IMR-90 (cell line): ENCODE results near the gene WDR91. TPM values are rescaled to one million over a fixed set of nuclear protein-coding genes. Genes with fewer than 3 reads are reported as not detected.

Experiments
- ATAC-seq: fragments of 200-7000 bp; cut with Tn5 transposase; 2 replicates; pipeline ENCODE4 v1.9.1; 2020; ENCODE audit warnings: low read depth, mild to moderate bottlenecking, moderate library complexity
- BruUV-seq: library from RNA; stranded (reverse); fragments of 400-500 nt; replicated peaks from 2 replicates; lab custom pipeline; 2021; lab: Mats Ljungman, UMichigan
- CTCF ChIA-PET: fragments of 300-600 bp; formaldehyde crosslinking; extraction: SDS; loops from one replicate; lab custom pipeline; 2021; ENCODE audit warnings: antibody characterized with exemption; lab: Yijun Ruan, JAX
- POLR2A ChIA-PET: fragments of 300-600 bp; sonication (Branson Sonifier 250); formaldehyde crosslinking; loops from one replicate; lab custom pipeline; 2022; ENCODE audit warnings: antibody characterized with exemption; ENCODE audit not compliant: unreplicated experiment; lab: Charles Lee
- DNase-seq: peaks from one replicate; pipeline ENCODE4 v3.0.0; 2013
- H2AFZ ChIP-seq: replicated peaks from 2 replicates; pipeline ENCODE3; 2013; ENCODE audit warnings: low read length, mild to moderate bottlenecking; ENCODE audit not compliant: poor library complexity
- H2AK5ac ChIP-seq: 2 replicates; pipeline ENCODE4 v1.6.1; 2013; ENCODE audit warnings: low read depth, low read length, inconsistent platforms
- H2AK9ac ChIP-seq: replicated peaks from 2 replicates; pipeline ENCODE3; 2013; ENCODE audit warnings: mild to moderate bottlenecking, low read depth, low read length, moderate library complexity; ENCODE audit not compliant: poor library complexity
- H2BK120ac ChIP-seq: 2 replicates; pipeline ENCODE4 v1.6.1; 2013; ENCODE audit warnings: low read depth, low read length, inconsistent platforms
- H2BK15ac ChIP-seq: 3 replicates; pipeline ENCODE4 v1.6.1; 2013; ENCODE audit warnings: low read depth, low read length, inconsistent platforms
- H2BK20ac ChIP-seq: 2 replicates; pipeline ENCODE4 v1.6.1; 2013; ENCODE audit warnings: low read depth, mild to moderate bottlenecking, inconsistent platforms, low read length, moderate library complexity
- H2BK5ac ChIP-seq: 2 replicates; pipeline ENCODE4 v1.6.1; 2013; ENCODE audit warnings: mild to moderate bottlenecking, low read depth, low read length, inconsistent platforms; ENCODE audit not compliant: poor library complexity, severe bottlenecking
- H3K14ac ChIP-seq: replicated peaks from 2 replicates; pipeline ENCODE4 v1.6.1; 2013; ENCODE audit warnings: low read depth, low read length, inconsistent platforms
- H3K18ac ChIP-seq: 2 replicates; pipeline ENCODE4 v1.6.1; 2013; ENCODE audit warnings: low read depth, low read length, control low read depth
- H3K23ac ChIP-seq: 2 replicates; pipeline ENCODE4 v1.6.1; 2013; ENCODE audit warnings: low read depth, low read length, inconsistent platforms
- H3K27ac ChIP-seq: 2 replicates; pipeline ENCODE4 v1.5.1; 2013; ENCODE audit warnings: mild to moderate bottlenecking, control low read depth, low read length; ENCODE audit not compliant: insufficient read depth
- H3K27me3 ChIP-seq: 2 replicates; pipeline ENCODE4 v1.6.1; 2013; ENCODE audit warnings: low read length; ENCODE audit not compliant: control insufficient read depth, insufficient read depth
- H3K36me3 ChIP-seq: 2 replicates; pipeline ENCODE4 v1.6.1; 2013; ENCODE audit warnings: low read length, mixed read lengths; ENCODE audit not compliant: control insufficient read depth, insufficient read depth
- H3K4ac ChIP-seq: 2 replicates; pipeline ENCODE4 v1.6.1; 2013; ENCODE audit warnings: low read depth, low read length, inconsistent platforms
- H3K4me1 ChIP-seq: 2 replicates; pipeline ENCODE4 v1.6.1; 2013; ENCODE audit warnings: low read length, mixed read lengths; ENCODE audit not compliant: control insufficient read depth, insufficient read depth
- H3K4me2 ChIP-seq: 2 replicates; pipeline ENCODE4 v1.6.1; 2013; ENCODE audit warnings: low read depth, mild to moderate bottlenecking, control low read depth, low read length, moderate library complexity
- H3K4me3 ChIP-seq: 2 replicates; pipeline ENCODE4 v1.5.1; 2013; ENCODE audit warnings: low read depth, mild to moderate bottlenecking, control low read depth, low read length, moderate library complexity; ENCODE audit not compliant: insufficient read depth
- H3K56ac ChIP-seq: 2 replicates; pipeline ENCODE4 v1.6.1; 2013; ENCODE audit warnings: low read length, inconsistent platforms; ENCODE audit not compliant: insufficient read depth; ENCODE audit errors: extremely low read depth
- H3K79me1 ChIP-seq, 2 experiments: 2 replicates each; pipeline ENCODE4 v1.6.1; 2013; ENCODE audit warnings: low read length in 2 of 2, inconsistent platforms in 1 of 2, low read depth in 1 of 2
- H3K9ac ChIP-seq: 2 replicates; pipeline ENCODE4 v1.6.1; 2013; ENCODE audit warnings: low read depth, low read length, control low read depth
- H3K9me1 ChIP-seq: 2 replicates; pipeline ENCODE4 v1.6.1; 2013; ENCODE audit warnings: low read length, inconsistent platforms; ENCODE audit not compliant: insufficient read depth
- H3K9me3 ChIP-seq: 2 replicates; pipeline ENCODE4 v1.6.1; 2013; ENCODE audit warnings: low read length; ENCODE audit not compliant: control insufficient read depth, insufficient read depth
- H4K20me1 ChIP-seq: 2 replicates; pipeline ENCODE4 v1.6.1; 2013; ENCODE audit warnings: low read length, inconsistent platforms; ENCODE audit not compliant: insufficient read depth
- H4K5ac ChIP-seq: 2 replicates; pipeline ENCODE4 v1.6.1; 2013; ENCODE audit warnings: mild to moderate bottlenecking, low read depth, low read length, control low read depth
- H4K8ac ChIP-seq, 2 experiments: 2 replicates each; pipeline ENCODE4 v1.6.1; 2013; ENCODE audit warnings: low read depth in 2 of 2, low read length in 2 of 2, control low read depth in 1 of 2, inconsistent platforms in 1 of 2
- H4K91ac ChIP-seq: 2 replicates; pipeline ENCODE4 v1.6.1; 2013; ENCODE audit warnings: low read depth, low read length, inconsistent platforms; ENCODE audit not compliant: insufficient read depth
- BHLHE40 ChIP-seq: fragments of 150-350 bp; IDR thresholded peaks from 2 replicates; pipeline ENCODE4 v1.6.1; 2016; ENCODE audit warnings: mild to moderate bottlenecking, low read depth, low read length
- CEBPB ChIP-seq: IDR thresholded peaks from 2 replicates; pipeline ENCODE4 v1.6.1; 2012; ENCODE audit warnings: low read depth, low read length, improper control_type of control experiment
- CHD1 ChIP-seq: IDR thresholded peaks from 2 replicates; pipeline ENCODE4 v1.6.1; 2012; ENCODE audit warnings: low read depth, low read length, improper control_type of control experiment
- CTCF ChIP-seq: conservative IDR thresholded peaks from 2 replicates; pipeline ENCODE4 v1.5.1; 2012; ENCODE audit warnings: mild to moderate bottlenecking, low read depth, low read length, improper control_type of control experiment
- MAZ ChIP-seq: IDR thresholded peaks from 2 replicates; pipeline ENCODE4 v1.6.1; 2012; ENCODE audit warnings: low read depth, mild to moderate bottlenecking, low read length, improper control_type of control experiment, moderate library complexity, borderline replicate concordance
- NFE2L2 ChIP-seq: fragments of 150-350 bp; IDR thresholded peaks from 2 replicates; pipeline ENCODE4 v1.6.1; 2016; ENCODE audit warnings: low read depth, mild to moderate bottlenecking, low read length
- POLR2A ChIP-seq: IDR thresholded peaks from 2 replicates; pipeline ENCODE4 v1.6.1; 2012; ENCODE audit warnings: mild to moderate bottlenecking, low read depth, low read length
- RAD21 ChIP-seq: IDR thresholded peaks from 2 replicates; pipeline ENCODE4 v1.6.1; 2012; ENCODE audit warnings: low read length, improper control_type of control experiment
- RCOR1 ChIP-seq: IDR thresholded peaks from 2 replicates; pipeline ENCODE4 v1.6.1; 2012; ENCODE audit warnings: mild to moderate bottlenecking, low read length, improper control_type of control experiment; ENCODE audit not compliant: insufficient replicate concordance
- SMC3 ChIP-seq: fragments of 150-350 bp; IDR thresholded peaks from 2 replicates; pipeline ENCODE4 v1.6.1; 2016; ENCODE audit warnings: low read depth, mild to moderate bottlenecking, antibody characterized with exemption, low read length, moderate library complexity
- WGBS, 2 experiments: methylation state at CpG; one replicate each; pipeline versions ENCODE4 v1.1.5 to v1.1.7; 2013; ENCODE audit warnings: missing lambda C conversion rate in 2 of 2; ENCODE audit not compliant: insufficient read length in 1 of 2; ENCODE audit errors: extremely low coverage in 2 of 2; 5-methylcytosine and 5-hydroxymethylcytosine counted together
- dilution Hi-C: fragments of 300-500 bp; cut with HindIII; formaldehyde crosslinking; loops from one replicate; pipeline ENCODE4 v1.14.3; 2018; ENCODE audit warnings: low sequenced_read_pairs; ENCODE audit not compliant: unreplicated experiment
- in situ Hi-C: fragments of 300-500 bp; cut with MboI; formaldehyde crosslinking; loops from 3 replicates; pipeline ENCODE4 v1.14.3; 2019; ENCODE audit warnings: low sequenced_read_pairs, inconsistent platforms, mixed read lengths
- intact Hi-C: fragments of 100-400 bp; cut with micrococcal nuclease; formaldehyde crosslinking; loops from 2 replicates; pipeline ENCODE4 v1.10.0; 2022
- polyA plus RNA-seq, 3 experiments: library from polyadenylated mRNA; depleted of rRNA; stranded (reverse); fragments of >200 nt; gene quantifications; 2 replicates each; pipeline ENCODE4 v1.2.3, GENCODE V29; 2012; ENCODE audit warnings: low replicate concordance in 1 of 3
- total RNA-seq: library from RNA; depleted of rRNA; stranded (reverse); fragments of >200 nt; gene quantifications from 2 replicates; pipeline ENCODE4 v1.2.3, GENCODE V29; 2012

Gene WDR91
- total and polyA plus RNA-seq, 2 of the 4 experiments (the other 2 are of a cell fraction) = 5.2 to 10.3 TPM

- peaks cover 44% of the 10 kb centered on the region for H3K9me3 ChIP-seq
- no peak overlapping the region for H3K56ac ChIP-seq
- DNase-seq = no peak
- no peak overlapping the region for H2BK120ac ChIP-seq
- no peak overlapping the region for H2BK5ac ChIP-seq
- H3K27ac ChIP-seq = no peak overlapping the region
- H3K36me3 ChIP-seq = peaks cover 29% of the 10 kb centered on the region
- no peak overlapping the region for H2AFZ ChIP-seq
- no peaks in the 10 kb centered on the region for H3K79me1 ChIP-seq
- H3K27me3 ChIP-seq = no peaks in the 10 kb centered on the region
- H3K23ac ChIP-seq = no peak overlapping the region
- H2BK15ac ChIP-seq = no peak overlapping the region
- H3K9me1 ChIP-seq = no peaks in the 10 kb centered on the region; the same call in 1 of the 2 replicates
- H4K5ac ChIP-seq = no peak overlapping the region
- H2AK9ac ChIP-seq = no peak overlapping the region
- in situ Hi-C loops = no loop called here
- H2BK20ac ChIP-seq = no peak overlapping the region
- no peak for ATAC-seq
- no peak overlapping the region for H2AK5ac ChIP-seq
- H3K4ac ChIP-seq = no peak overlapping the region
- WGBS, 2 experiments = 100% methylated on average over 2 of the region's 3 CpGs; no CpG with 5 or more reads in 1 of the 2 experiments
- no peaks in the 10 kb centered on the region for H4K20me1 ChIP-seq
- H3K18ac ChIP-seq = no peak overlapping the region
- ChIA-PET POLR2A (no interaction called here), CTCF (interaction anchor here (0.9 kb wide), 1 partner anchor 10 kb away, joined by 6 read pairs; no protein-coding TSS in a partner anchor)
- intact Hi-C loops = no loop called here
- H4K8ac ChIP-seq = no peak overlapping the region
- no TSS peak for BruUV-seq
- no peak overlapping the region for H3K4me2 ChIP-seq
- H3K4me3 ChIP-seq = no peak overlapping the region
- no peak overlapping the region for H3K14ac ChIP-seq
- H3K4me1 ChIP-seq = no peaks in the 10 kb centered on the region
- dilution Hi-C loops = no loop called here
- no peak overlapping the region for H4K91ac ChIP-seq
- TF ChIP-seq CTCF (no peak), MAZ (no peak), CHD1 (no peak), BHLHE40 (no peak), CEBPB (no peak), POLR2A (no peak), NFE2L2 (no peak), RAD21 (no peak), SMC3 (no peak), RCOR1 (no peak)
- H3K9ac ChIP-seq = no peak overlapping the region
These were observed 29.9 kb downstream of the WDR91 start for GRCh38 chr7:135181261-135181928.
